ENCODE measurements around the gene GARIN5B. TPM values are rescaled to one million over a fixed set of nuclear protein-coding genes. Genes with fewer than 3 reads are reported as not detected.
"Not testable (repeated sequence)": the region's sequence is repeated elsewhere in the genome, so short reads cannot be mapped to it uniquely, and the experiment has no call there.

Gene GARIN5B
- total RNA-seq, 1 donor from 2014 or later: not detected

DNA sequence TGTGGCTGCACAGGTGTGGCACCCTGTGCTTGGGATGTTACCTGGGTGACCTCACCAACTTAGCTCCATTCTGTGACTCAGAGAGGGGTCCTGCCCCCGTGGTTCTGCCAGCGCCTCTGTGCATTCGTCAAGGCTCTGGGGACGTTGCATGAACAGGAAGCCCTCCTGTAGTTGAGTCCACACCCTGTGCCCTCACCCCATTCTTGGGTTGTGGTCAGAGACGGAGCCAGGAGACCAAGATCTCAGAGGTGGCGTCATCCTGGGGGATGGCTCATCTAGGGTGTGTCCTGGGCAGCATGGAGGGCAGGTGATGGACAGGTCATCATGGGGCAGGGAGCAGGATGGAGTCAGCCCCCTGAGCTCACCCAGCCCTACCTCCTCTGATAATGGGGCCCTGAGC is 11.0 kb downstream of the GARIN5B start:
- DNase-seq (ENCODE audit: low spot score): no peak

DNA sequence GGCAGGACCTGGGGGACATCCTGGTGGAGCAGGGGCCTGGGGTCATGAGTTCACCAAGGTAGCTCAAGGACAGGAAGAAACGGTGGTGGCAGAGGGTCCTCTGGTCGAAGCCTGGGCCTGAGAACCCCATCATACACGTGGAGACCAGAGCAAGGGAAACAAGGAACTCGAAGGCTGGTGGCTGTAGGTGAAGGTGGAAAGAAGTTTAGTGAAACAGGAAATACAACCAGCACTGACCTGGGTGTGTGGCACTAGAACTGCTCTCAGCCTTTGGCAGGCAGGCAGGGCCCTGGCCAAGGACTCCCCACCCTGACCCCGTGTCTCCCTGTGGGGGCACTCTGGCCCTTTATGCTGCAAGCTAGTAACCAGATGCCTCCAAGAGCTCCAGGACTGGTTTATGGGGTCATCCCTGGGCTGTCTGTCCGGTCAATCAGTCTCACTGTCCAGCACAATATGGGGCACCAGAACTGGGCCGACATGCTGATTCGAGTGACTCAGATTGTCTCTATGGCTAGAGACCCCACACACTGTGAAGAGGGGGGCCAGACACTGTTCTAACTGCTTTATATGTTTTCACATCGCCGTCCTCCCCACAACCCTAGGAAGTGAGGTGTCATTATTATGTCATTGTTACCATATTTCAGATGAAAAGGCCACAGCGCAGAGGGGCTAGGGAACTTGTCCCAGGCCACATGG is 12.3 kb downstream of the GARIN5B start:
- no peak for DNase-seq (ENCODE audit: low spot score)

DNA sequence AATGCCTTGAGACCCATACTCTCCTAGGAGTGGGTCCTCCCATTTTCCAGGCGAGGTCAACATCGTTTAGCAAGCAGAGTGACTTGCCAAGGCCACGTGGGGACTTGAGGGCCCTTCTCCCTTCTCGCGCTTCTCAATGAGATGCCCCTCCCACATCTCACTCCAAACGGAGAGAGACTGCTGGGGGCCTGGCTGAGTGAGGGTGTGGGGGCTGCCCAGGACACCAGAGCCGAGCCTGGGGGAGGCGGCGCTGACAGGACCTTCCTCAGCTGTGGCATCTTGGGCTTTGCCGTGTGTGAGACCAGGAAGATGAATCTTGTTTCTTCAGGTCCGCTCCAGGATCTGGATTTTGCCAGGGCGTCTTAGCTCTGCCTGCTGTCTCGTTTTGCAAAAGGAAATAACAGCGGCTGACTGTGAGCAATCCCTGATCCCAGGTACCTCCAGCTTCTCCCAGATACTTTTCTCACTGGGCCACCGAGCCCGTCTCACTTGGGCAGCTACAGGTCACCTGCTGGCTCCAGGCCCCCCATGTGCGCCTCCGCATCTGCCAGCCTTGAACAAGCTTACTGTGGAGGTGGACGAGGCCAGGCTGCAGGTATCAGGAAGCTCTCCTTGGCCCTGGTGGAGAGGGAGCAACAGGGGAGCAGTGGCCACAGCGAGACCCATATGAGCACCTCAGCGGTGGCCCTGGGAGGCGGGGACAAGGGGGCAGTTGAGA is 14.6 kb downstream of the GARIN5B start:
- no peak for DNase-seq (ENCODE audit: low spot score)

DNA sequence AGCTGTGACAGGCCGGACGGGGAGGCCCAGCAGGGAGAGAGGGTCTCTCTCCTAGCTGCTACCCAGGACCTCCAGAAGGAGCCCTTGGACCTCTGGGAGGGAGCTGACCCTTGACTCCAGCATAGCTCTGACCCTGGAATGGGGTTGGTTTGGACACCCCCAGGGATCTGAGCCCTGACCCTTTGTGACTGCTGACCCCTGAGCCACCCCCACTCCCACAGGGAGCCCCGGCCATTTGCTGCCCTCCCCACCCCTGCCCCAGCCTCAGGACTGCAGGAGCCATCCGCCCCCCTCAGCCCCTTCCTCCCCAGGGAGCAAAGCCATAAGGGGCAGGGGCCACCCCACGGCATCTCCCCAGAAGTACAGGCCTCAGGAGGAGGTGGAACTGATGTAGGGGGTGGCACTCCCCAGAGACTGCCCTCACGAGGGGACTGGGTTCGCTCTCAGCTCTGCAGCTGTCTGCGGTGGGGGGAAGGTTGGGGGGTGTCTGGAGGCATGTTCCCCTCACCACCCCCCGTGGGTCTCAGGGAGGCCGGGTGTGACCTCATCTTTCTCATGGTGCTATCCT is 15.5 kb downstream of the GARIN5B start:
- no peak for DNase-seq (ENCODE audit: low spot score)

DNA sequence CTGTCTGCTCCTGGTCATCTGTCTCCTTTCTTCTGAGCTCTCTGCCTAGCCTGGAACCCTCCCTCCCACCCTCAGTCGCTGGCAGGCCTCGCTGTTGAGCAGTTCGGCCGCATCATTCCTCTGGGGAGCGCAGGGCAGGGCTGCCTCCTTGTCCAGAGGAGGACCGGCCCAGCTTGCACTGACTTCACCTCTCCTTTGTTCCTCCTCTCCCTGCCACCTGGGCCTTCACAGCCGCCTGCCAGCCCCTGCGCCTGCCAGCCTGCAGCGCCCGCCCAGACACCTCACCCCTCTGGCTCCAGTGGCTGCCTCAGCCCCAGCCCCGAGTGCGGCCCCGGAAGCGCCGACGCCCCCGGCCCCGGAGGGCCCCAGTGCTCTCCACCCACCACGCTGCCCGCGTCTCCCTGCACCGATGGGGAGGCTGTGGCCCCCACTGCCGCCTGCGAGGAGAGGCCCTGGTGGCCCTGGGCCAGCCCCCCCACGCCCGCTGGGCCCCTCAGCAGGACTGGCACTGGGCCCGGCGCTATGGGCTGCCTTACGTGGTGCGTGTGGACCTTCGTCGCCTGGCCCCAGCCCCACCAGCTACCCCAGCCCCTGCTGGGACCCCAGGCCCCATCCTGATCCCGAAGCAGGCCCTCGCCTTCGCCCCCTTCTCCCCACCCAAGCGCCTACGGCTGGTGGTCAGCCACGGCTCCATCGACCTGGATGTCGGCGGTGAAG is 16.2 kb downstream of the GARIN5B start:
- no peak for DNase-seq (ENCODE audit: low spot score)

DNA sequence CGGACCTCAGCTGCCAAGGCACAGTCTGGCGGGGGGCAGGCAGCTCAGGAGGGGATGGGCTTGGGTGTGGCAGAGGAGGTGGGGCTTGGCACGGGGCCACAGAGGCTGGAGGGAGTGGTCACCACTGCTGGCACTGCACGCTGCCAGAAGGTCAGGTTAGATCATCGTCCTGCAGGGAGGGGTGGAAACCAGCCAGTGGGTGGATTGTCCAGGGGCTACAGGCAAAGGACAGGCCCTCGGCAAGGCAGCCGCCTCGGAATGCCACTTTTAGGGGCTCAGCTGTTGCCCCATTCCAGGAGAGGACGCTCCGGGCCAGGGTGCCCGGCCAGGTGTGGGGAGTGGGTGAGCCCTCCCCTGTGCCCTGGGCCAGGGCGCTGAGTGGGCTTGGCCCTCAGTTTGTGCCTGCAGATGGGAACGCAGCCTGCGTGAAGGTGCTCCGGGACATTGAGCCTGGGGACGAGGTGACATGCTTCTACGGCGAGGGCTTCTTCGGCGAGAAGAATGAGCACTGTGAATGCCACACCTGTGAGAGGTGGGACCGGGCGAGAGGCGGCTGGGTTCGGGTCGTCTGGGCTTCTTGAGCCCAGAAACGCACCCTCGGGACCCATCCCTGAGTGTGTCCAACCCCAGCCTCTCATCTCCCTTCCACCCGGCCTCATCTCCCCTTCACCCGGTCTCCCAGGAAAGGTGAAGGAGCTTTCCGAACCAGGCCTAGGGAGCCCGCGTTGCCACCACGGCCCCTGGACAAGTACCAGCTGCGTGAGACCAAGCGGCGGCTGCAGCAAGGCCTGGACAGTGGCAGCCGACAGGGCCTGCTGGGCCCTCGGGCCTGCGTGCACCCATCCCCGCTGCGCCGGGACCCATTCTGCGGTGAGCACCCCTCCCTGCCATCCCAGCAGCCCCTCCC is 17.0 kb downstream of the GARIN5B start:
- DNase-seq (ENCODE audit: low spot score): no peak

DNA sequence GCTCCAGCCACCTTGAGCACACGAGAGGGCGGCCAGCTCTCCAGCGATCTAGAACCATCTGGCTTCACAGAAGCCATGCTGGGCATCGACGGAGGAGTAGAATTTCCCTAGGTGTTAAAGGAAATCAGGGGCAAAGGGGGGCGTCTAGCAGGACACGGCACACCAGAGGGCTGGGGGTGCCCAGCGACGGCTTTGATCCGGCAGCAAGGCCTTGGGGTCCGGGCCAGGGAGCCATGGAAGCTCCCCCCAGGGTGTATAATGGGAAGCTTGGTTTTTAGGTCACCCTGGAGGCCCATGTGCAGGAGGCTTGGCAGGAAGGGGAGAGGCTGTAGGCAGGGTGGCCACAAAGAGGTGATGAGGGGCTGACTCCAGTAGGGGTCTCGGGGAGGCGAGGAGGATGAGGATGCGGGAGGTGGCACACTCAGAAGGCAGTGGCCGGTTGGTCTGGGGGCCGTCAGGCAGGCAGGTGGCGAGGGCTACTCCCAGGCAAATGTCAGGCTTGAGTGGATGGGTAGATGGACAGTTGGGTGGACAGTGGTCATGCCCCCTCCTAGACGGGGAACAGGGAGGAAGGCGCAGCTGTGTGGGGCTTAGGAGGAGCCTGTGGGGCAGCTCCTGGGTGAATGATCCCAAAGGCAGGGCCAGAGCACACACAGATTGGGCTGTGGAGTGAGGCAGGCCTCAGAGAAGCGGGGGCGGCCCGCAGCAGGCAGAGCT is 17.8 kb downstream of the GARIN5B start:
- DNase-seq (ENCODE audit: low spot score): no peak

DNA sequence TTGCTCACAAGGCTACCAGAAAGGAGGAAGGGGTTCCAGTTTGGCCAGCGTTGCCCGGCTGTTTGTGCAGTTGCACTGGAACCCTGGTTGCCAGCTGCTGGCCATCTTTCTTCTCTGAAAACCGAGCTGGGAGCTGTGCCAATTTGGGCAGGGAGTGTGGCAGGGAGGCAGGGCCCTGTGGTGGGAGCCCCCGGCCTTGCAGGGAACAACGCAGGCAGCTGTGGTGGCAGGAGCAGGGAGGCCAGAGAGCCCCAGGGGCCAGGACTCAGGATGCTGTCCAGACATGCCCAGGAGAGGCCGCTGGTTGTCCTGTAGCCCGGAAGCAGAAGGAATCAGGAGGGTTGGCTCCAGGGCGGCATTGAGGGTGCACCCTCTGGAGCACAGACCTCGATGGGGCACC is 18.6 kb downstream of the GARIN5B start:
- no peak for DNase-seq (ENCODE audit: low spot score)

DNA sequence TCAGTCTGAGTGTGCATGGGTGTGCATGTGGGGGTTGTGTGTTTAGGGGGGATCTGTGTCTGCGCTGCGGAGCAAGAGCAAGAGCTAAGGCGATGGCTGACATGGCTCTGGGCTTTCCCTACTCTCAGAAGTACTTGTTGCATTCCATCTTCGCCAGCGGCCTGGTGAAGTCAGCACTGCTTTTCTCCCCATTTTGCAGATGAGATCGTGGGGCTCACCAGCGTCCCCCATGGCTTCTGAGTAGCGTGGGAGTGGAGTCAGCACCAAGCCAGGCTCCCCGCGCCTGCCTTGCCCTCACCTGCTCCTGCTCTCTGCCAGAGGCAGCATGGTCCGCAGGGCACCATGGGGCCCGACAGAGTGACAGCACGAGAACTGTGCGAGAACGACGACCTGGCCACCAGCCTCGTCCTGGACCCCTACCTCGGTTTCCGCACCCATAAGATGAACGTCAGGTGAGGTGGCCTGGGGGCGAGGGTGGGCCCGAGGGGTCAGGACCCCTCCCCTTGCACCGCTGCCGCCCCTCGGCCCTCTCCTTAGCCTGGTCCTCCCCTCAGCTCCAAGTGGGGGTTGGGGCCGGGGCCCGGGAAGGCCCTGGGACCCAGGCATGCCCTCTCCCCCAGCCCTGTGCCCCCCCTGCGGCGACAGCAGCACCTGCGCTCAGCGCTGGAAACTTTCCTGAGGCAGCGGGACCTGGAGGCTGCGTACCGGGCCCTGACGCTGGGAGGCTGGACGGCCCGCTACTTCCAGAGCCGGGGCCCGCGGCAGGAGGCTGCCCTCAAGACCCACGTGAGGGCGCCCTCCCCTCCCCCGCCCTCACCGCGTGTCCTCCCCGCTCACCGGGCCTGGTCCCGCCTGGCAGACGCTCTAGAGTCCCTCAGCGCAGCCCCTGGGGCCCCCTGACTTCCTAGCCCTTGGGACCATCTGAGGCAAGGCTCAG is 21.2 kb downstream of the GARIN5B start:
- no peak for DNase-seq (ENCODE audit: low spot score)

DNA sequence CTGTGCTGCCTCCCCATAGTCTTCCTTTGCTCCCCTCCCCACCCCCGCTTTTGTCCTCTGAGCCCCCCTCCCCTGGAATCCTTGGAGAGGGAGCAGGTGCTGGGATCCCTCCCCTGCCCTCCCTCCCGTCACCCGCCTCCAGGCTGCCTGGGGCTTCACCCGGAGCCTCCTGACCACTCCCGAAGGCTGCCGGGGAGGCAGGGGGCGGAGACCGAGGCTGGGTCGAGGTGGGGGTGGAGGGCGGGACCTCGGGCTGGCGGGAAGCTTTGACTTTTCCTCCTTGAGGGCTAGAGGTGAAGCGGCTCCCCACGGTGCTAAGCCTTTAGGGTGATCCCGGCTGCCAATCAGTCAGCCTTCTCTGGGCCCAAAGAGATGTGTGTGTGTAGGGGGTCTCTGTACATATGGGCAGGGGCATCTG is 21.9 kb downstream of the GARIN5B start:
- DNase-seq (ENCODE audit: low spot score): no peak

DNA sequence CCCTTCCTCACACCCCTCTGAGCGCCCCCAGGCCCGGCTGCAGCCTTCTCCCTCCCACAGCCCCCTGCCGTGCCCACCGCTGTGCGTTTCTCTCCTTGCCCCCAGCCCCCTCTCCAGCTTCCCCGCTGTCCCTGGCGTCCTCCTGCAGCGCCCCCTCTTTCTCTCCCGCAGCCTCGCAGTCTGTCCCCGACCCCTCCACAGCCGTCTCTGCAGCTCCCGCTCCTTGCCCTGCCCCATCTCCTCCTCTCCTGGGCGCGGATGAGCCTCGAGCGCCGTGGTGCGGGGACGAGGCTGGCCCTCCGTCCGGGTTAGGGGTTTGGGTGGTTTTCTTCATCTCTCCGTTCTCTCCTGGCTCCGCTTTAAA is 22.3 kb downstream of the GARIN5B start:
- DNase-seq (ENCODE audit: low spot score): no peak

DNA sequence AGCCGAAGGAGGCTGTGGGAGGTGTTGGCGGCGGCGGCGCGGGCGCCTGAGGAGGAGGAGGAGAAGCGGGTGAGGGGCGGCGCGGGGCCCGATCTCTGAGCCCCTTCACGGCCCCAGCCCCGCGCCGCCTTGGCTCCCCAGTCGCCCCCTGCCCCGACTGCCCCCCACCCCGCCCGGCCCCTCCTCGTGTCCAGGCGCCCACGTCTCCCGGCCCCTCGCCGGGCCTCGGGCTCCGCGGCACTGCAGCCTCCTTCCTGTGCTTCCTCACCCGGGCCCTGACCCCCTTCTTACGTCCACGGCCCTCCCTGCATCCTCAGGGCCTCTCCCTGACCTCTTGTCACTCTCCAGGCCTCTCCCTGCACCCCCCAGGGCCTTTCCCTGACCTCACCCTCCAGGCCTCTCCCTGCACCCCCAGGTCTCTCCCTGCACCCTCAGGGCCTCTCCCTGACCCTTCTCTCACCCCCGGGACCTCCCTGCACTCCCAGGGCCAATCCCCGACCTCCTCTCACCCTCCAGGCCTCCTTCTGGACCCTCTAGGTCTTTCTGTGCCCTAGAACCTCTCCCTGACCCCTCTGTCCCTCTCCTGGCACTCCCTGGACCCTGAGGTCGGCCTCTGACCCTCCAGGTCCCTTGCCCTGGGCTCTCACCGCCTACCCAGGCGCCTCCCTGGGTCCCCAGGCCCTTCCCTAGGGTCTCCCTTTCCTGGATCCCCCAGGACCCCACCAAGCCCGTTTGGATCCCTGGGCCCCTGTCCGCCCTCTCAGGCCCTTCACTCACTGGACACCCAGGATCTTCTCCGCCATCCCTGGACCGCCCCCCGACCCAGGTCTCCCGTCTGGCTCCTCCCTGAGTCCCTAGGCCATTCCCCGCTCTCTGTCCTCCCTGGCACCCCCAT is 22.9 kb downstream of the GARIN5B start:
- no peak for DNase-seq (ENCODE audit: low spot score)

DNA sequence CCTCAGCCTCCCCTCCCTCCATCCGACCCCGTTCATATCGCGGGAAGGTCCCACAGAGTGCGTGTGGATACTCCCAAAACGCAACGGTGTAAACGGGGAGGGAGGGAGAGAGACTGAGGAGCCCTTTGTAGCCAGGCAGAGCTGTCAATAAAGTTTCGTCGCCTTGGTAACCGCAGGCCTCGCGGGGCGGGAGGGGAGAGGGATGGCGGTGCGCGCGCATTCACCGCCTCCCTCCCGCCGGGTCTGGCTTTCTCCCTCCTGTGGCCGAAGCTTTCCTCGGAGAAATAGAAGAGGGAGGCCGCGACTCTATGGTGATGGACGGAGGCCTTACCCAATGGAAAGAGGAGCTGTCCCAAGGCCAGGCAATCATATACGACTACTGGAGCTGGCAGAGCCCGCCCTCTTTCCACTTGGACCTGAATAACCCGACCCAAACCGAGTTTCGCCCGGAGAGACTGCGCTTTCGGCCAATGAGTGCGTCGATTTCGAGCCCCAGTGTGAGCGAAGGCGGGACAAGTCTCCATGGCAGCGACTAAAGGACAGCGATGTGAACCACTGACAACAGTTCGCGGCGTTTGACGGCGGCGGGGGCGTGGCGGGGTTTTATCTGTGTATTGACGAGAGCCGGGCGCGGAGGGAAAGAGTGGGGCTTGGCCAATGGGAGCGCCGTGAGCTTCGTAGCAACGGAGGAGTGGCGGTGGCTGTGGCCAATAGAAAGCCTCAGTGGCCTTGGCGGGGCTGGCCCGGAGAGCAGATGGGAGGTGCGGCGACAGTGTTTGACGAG is 23.8 kb downstream of the GARIN5B start, which contains the start of gene KMT5C:
Gene KMT5C, plus strand, starts transcription at position 772 of the 784 bp plus-strand sequence. CDS start 2,061 bp downstream, outside the sequence.
- peak; percentile 100 for DNase-seq (ENCODE audit: low spot score)

DNA sequence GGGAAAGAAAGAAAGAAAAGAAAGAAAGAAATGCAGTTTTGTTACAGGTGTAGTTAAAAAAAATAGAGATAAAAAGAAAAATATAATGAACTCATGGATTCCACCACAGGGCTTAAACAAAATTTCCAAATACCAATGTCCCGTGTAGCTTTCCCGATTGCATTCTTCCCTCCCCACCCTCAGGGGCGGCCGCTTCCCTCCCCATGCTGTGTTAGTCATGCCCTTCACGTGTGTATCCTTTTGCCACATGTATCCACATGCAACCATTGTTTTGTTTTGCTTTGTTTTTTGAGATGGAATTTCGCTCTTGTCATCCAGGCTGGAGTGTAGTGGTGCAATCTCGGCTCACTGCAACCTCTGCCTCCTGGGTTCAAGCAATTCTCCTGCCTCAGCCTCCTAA is 27.0 kb downstream of the GARIN5B start:
- DNase-seq (ENCODE audit: low spot score): no peak

DNA sequence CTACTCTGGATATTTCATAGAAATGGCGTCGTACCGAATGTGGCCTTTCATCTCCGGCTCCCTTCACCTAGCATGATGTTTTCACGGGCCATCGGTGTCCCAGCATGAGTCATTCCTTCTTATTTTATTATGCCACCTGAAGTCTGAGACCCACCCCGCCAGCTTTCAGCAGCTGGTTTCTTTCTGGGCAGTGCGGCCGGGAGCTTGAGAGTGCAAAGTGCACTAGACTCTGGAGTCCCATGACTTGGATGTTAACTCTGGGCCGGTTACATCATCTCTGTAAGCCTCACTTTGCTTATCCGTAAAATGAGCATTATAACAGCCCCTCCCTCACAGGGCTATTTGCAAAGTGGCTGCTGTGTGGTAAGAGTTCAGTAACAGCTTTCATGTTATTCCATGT is 29.2 kb downstream of the GARIN5B start:
- DNase-seq (ENCODE audit: low spot score): no peak

DNA sequence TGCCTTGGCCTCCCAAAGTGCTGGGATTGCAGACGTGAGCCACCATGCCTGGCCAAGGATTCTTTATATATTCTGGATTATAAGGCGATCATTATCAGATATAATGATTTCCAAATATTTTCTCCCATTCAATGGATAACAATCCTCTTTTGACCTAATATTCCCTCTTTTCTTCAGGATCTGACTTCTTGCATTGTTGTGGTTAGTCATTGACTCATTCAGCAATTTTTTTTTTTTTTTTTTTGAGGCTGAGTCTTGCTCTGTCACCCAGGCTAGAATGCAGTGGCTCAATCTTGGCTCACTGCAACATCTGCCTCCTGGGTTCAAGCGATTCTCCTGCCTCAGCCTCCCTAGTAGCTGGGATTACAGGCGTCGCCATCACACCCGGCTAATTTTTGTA is 33.3 kb downstream of the GARIN5B start:
- DNase-seq (ENCODE audit: low spot score): not testable (repeated sequence)

DNA sequence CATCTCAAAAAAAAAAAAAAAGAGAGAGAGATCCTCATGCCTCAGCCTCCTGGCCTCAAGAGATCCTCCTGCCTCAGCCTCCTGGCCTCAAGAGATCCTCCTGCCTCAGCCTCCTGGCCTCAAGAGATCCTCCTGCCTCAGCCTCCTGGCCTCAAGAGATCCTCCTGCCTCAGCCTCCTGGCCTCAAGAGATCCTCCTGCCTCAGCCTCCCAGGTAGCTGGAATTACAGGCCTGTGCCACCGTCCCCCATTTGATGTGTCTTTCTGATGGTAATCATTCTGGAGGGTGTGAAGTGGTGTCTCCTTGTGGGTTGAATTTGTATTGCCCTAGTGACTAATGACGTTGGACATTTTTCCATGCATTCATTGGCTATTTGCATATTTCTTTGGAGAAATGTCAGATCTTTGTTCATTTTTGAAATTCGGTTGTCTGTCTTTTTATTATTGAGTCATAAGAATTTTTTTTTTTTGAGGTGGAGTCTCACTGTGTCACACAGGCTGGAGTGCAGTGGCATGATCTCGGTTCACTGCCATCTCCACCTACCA is 34.2 kb downstream of the GARIN5B start:
- not testable (repeated sequence) for DNase-seq (ENCODE audit: low spot score)
